GM18507 (cell line): ENCODE measurements around the gene HNRNPA3.
"Not testable (repeated sequence)": the region's sequence is repeated elsewhere in the genome, so short reads cannot be mapped to it uniquely, and the experiment has no call there.

ENCODE experiments used
- DNase-seq: peaks from one replicate; pipeline ENCODE4 v3.0.0; 2011; ENCODE audit warnings: low read depth; ENCODE audit not compliant: insufficient read length; ENCODE audit errors: extremely low spot score
- FAIRE-seq: peaks from 2 replicates; lab custom pipeline; 2011; peaks lifted over from hg19 to GRCh38; lab: Jason Lieb, UNC

The HNRNPA3 gene

DNA sequence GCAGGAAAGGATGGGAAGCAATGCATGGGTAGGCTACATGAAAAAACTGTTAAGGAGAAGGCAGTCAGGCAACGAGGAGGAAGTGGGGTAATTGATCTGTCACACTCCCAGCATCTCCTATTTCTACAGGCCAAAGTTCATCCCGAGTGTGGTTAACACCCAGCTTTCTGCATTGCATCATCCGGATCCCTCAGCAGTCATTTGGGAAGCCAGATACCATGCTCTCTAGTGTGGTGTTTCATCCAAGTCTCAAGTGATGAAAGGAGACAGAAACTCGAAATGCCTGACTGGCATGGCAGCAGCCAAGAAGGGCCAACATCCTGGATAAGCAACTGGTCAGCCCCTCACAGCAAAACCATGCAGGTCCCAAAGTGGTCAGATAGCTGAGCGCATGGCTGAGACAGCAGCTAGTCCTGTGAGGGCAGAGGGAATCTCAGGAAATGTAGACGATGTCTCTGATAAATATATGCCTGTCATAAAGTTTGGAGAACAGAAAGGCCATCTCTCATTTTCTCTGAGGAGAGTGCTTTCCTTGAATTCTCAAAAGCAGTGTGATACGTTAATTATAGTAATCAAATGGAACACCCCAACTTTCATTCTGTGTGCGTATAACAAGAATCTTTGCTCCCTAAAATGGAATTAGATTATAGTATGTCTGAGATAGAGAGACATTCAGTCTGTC is 24.8 kb upstream of the HNRNPA3 start:
- DNase-seq (no peak), FAIRE-seq (no peak)

DNA sequence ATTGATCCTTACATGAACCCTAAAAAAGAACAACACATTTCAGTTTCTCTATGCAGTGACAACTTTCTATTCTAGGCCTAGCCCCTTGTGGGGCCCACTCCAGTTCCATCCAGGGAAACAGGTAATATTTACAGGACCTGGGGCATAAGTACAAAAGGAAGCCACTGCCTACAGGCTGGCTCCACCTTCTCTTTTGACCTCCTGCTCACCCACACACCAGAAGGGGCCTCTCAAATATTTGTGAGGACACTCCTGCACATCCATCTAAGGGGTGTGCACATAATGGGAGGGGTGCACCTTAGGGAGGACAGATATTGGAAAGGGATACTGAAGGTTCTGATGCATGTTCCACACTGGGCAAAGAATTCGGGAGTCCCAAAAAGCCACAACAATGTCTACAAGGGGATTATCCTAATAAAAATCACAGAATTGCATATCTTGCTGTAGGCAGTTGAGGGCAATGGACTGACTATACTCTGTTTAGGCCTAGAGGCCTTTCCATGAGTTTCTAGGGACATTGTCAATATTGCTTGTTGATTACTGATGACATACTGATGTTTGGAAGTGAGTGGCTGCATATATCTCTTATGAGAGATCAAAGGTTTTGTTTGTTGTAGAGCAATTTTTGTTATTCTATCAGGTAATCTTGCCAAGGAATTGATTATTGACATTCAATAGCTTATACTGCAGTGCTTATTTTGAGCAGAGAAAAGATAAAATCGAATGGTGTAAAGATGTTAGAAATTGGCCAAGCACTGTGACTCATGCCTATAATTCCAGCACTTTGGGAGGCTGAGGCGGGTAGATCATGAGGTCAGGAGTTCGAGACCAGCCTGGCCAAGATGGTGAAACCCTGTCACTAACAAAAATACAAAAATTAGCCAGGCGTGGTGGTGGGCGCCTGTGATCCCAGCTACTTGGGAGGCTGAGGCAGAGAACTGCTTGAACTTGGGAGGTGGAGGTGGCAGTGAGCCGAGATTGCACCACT is 23.8 kb upstream of the HNRNPA3 start:
- DNase-seq (no peak), FAIRE-seq (no peak)

DNA sequence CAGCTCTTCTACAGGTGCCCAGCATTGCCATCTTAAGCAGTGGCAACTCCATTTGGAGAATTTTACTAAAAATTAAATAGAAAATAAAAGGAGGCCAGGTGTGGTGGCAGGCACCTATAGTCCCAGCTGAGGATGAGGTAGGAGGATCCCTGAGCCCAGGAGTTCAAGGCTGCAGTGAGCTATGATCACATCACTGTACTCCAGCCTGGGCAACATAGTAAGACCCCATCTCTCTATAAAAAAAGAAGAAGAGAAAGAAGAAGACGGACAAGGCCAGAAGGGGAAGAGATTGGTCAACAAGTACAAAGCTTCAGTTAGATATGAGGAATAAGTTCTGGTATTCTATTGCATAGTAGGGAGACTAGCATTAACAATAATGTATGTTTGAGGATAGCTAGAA is 21.7 kb upstream of the HNRNPA3 start:
- no peak for FAIRE-seq

DNA sequence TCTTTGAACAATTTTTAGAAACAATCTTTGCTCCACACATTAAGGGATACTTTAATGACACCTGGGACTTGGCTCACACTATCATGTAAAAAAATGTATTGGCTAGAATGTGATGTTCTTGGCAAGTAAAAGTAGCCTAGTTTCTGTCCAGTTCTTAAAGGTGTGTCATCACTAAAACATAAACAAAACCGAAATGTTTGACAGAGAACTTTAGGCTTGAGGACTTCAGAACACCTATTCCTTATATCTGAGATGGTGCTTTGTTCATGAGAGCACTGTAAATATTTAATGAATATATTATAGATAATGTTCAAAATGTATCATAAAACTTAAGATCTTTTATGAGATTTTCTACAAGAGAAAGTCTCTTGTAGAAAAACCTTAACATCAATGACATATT is 19.8 kb upstream of the HNRNPA3 start:
- FAIRE-seq (peak; percentile 54), DNase-seq (no peak)

More for the DNA sequence above, 21.7 kb upstream of the HNRNPA3 start:
- no peak for DNase-seq

DNA sequence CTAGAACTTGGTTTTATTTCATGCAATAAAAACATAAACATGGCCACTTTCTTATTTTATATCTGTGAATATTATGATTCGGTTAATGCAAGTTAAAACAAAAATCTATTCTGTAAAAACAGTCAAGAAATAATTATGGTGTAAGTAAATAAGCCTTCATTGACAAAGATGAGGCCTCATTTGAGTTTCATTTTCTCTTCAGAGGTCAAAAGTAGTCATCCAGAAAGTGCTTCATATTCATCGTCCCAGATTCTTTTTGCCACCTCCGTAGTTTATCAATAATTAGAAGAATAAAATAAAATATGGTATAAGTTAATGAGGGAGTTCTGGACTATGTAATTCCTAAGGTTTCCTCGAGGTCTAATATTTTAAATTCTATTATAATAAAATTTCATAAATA is 19.4 kb upstream of the HNRNPA3 start:
- DNase-seq (no peak), FAIRE-seq (peak; percentile 78)

DNA sequence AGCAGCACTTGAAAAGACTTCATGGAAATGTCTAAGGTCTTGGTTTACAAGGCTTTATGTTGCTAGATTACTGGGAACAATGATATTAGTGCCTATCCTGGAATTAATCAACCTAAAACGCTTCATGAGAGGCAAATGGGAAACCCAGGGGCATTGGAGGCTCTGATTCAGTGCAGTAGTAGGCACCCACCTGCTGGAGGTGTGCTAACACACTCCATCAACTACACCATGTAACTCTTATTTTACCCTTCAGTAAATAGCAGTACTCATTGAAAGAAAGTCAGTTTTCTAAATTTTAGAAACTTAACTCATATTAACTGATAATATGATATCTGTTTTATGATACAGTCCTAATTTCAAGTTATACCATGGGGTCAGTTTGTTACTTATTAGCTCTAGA is 17.4 kb upstream of the HNRNPA3 start:
- no peak for FAIRE-seq

DNA sequence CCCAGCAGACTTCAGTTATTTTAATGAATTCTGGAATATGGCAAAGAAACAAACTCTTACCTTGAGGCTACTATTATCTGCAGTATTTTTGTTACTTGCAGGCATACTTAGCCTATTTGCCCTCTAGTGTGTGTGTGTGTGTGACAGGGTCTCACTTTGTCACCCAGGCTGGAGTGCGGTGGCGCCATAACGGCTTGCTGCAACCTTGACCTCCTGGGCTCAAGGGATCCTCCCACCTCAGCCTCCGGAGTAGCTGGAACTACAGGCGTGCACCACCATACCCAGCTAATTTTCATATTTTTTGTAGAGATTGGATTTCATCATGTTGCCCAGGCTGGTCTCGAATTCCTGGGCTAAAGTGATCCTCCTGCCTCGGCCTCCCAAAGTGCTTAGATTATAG is 12.2 kb upstream of the HNRNPA3 start:
- not testable (repeated sequence) for FAIRE-seq, DNase-seq

More for the DNA sequence above, 17.4 kb upstream of the HNRNPA3 start:
- DNase-seq = no peak

DNA sequence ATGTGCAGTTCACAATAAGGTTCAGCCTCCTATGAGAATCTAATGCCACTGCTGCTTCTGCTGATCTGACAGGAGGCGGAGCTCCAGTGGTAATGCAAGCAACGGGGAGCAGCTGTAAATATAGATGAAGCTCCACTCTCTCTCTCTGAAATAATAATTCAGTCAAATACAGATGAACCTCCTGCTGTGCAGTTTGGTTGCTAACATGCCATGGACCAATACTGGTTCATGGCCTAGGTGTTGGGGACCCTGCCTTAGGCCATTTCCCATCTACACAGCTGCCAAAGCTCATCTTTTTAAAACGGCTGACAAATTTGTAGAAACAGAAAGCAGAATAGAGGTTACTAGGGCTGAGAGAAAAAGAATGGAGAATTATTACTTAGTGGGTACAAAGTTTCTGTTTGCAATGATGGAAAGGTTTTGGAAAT is 10.7 kb upstream of the HNRNPA3 start:
- DNase-seq (no peak), FAIRE-seq (no peak)

DNA sequence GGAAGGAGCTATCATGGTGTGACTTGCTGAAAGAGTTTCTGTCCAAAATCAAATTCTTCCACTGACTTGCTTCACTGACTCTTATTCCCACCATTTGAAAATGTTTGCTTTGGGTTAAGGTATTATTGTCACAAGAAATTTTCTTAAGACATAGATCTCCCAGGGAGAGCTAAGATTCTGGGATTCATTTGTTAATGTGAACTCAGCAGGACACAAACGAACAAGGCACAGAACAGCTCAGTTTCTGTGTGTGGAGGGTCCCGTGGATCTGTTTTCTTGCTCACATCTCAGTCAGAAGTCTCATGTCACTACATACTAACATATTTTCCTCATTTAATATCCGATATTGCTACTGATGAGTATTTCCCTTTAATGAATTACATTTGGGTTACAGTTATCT is 8.2 kb upstream of the HNRNPA3 start:
- no peak for DNase-seq
- FAIRE-seq = no peak

DNA sequence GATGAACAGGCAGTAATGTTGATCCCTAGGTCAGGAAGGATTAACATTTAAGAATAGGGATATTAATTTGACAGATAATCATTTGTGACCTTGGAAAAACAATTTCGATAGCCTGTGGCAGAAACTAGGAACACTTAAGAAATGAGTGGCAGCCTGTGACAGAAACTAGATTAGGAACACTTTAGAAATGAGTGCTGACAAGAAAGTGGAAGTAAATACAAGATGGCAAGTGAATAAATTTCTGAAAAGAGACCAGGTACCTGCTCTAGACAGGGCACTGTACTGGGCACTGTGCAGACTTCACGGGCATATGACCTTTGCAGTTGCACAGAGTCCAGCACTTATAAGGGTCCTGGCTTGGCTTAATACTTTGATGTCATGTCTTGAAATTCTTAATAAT is 5.5 kb upstream of the HNRNPA3 start:
- DNase-seq (no peak), FAIRE-seq (peak; percentile 46)

DNA sequence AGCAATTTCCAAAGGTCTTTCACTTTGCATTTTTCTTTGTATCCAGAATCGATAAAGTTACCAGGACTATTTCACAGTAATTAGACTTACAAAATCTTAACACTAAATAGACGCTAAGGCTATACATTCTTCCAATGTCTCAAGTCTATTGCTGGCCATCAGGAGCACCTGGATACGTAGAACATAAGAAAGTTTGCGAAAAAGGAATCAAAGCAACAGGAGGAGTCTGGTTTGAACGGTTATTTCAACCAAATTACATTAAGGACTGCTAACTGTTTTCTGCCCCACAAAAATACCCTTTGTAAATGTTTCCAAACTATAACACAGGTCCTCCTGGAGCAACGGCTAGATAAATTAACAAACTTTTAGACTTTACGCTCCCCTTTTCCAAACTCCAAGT is 1.4 kb upstream of the HNRNPA3 start:
- DNase-seq (no peak), FAIRE-seq (peak; percentile 9)

DNA sequence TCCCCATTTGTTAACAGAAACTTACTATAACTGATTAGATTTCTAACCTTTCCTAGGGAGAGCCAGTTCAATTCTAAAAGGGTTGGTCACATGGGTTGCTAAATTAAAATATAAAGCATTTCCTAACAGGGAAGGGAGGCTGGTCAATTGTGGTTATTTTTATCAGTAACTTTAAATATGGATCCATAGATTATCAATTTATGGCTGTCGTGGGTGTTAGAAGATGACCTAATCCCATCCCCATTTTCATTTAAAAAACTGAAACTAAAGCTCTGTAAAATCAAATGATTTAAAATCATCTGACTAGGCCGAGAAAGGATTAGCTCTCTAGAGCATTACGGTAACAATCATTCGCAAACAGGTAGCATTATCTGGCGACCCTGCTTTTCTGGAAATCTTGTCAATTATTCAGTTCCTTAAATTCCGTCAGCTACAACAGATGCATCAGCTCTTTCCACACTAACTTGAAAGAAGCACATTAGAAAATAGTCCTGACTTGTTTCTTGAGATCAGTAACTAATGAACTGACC is 953 bp upstream of the HNRNPA3 start:
- DNase-seq = no peak

DNA sequence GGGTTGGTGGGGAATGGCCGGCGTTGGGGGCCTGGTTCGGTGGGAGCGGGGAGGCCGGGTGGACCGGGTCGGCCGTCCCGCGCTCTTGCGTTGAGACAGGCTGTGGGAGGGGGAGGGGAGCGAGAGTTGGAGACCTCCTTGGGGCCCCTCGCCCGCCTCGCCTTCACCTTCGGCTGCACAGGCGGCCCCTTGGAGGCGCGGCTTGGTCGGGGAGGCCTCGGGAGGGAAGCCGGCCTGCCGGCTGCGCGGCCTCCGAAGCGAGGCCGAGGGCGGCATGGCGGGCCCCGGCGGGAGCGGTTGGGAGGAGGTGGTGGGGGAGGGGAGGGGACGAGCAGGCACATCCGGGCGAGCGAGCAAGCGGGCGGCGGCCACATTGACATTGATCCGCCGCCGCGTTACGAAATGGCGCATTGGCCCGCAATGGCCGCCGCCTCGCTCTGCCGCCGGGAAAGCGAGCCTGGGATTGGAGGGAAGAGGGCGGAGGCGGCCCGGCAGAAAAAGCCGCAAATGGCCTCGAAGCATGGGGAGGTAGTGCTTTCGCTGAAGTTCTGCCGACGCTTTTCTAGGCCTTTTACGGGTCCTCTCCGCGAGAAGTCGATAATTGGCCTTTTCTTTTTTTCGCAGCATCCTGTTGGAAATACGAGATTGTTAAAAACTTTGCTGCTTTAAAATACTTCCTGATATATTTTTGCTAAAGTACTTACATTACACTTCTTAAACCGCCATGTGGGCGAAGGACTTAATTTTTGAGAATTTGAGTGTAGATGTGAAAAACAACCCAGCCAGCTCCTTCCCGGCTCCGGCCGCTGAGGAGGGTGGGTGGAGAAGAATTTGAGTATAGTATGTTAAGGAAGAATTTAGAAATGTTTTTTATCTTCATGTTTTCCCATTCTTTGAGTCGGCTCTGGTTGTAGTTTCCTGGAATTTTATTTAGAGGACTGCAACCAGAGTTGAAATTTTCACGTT is 580 bp downstream of the HNRNPA3 start:
- FAIRE-seq (no peak), DNase-seq (peak; percentile 68)

More for the DNA sequence above, 953 bp upstream of the HNRNPA3 start:
- FAIRE-seq = no peak

DNA sequence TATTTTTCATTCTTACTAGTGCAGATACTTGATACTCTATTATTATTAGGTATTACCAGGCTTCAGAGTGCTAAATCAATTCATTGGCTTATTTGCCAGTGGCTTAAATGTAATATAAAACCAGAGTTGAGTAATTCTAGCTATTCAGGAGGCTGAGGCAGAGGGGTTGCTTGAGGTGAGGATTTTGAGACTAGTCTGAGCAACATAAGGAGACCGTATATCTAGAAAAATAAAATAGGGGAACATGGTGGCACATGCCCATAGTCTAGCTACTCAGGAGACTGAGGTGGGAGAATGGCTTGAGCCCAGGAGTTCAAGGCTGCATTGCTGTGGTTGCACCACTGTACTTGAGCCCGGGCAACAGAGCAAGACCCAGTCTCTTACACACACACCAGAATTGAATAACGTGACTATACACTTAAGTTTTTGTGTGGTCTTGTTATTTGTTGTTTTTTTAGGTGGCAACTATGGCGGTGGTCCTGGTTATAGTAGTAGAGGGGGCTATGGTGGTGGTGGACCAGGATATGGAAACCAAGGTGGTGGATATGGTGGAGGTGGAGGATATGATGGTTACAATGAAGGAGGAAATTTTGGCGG is 4.8 kb downstream of the HNRNPA3 start:
- FAIRE-seq = no peak

DNA sequence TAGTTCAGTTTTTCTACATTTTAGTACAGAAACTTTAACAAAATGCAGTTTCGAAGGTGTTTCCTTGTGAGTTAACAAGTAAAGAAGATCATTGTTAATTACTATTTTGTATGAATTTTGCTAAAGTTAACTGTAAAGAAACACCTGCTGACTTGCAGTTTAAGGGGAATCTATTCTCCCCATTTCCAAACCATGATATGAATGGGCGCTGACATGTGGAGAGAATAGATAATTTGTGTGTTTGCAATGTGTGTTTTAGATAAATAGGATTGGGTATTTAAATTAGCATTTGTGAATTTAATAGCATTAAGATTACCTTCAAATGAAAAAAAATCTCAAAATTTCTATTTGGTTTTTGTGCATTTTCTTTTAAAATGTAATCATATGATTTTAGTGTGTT is 7.2 kb downstream of the HNRNPA3 start:
- not testable (repeated sequence) for FAIRE-seq, DNase-seq

More for the DNA sequence above, 4.8 kb downstream of the HNRNPA3 start:
- DNase-seq = no peak

DNA sequence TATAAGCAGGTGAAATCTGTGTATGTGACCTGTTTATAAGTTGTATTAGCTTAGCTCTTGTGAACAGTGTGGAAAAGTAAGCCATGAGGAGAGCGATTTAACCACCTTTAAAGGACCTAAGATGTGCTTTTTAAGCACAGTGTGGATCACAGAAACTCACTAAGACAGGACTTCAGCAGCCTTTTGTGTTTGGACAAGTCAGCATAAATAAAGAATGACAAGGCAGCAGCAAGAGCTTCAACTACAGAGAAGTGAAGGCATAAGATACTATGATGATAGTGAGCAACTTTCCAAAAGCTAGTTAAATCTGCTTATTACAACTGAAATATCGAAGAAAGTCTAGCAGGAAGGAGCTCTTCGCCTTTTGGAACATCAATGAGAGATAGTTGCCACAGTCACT is 8.9 kb downstream of the HNRNPA3 start:
- no peak for FAIRE-seq
- DNase-seq = no peak

DNA sequence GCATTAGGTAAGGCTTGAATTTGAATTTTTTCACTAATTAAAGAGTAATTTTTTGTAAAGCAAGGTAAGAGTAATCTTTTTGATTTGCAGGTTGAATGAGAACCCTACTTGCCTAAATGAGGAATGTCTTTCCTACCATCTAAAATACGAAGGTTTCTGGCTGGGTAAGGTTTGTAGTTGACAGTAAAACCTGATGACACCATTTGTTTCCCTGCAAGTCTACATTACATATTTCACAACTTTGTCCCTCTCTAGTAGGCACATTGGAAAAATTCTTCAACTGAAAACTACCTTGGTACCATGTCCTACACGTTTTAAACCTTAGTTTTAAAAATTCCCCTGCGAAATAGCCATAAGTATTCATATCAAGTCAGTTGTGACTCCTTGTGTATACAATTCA is 9.4 kb downstream of the HNRNPA3 start:
- FAIRE-seq = no peak
- no peak for DNase-seq

DNA sequence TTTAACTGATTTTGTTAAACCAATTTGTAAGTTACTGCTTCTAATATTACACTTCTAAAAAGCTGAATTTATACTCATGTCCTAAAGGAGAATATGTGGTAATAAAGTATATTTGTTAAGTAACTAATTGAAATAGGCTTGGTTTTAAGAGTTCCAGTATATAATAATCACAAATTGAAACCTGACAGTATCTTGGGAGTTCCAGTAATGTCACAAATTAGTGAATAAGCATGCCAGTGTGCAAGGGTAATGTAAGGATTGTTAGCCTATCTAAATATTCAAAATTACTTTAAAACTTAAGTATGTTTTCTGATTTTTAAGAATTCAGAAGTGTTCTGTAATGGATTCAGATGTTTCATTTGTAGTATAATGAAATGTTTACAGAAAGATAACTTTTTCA is 10.8 kb downstream of the HNRNPA3 start:
- FAIRE-seq, DNase-seq: not testable (repeated sequence)

DNA sequence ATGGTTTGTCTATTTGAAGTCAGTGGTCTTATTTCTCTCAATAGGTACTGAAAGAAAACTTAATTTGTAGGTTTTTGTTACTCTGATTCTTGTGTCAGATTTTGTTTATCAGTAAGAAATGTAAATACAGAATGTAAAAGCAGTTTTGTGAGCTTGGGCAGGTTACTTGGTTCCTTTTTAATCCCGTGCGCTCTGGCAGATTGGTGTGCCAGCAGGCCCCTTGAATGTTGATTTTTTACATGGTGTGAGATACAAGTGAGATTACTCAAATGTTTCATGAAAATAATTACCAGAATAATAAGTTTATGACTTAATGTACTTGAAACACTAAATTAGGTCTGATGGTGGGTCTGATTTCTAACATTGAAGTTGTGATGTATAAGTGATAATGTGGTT is 13.4 kb downstream of the HNRNPA3 start:
- DNase-seq (no peak), FAIRE-seq (no peak)
